Measurements from ENCODE around the gene NPEPL1.

- TF ChIP-seq TAF1 (IDR thresholded peaks at IDR 0.05; ENCODE audit: low read depth, low read length) (no peak), CHD7 (IDR thresholded peaks at IDR 0.05; ENCODE audit: insufficient replicate concordance, low read length) (no peak), CTCF (IDR thresholded peaks at IDR 0.05; ENCODE audit: control extremely low read depth in 1 of 3, insufficient read depth in 1 of 3, low read depth in 1 of 3, low read length in 3 of 3) (no peak), ATF2 (IDR thresholded peaks at IDR 0.05; ENCODE audit: low read length) (no peak), YY1 (IDR thresholded peaks at IDR 0.05; ENCODE audit: low read depth, low read length) (no peak), HDAC2 (IDR thresholded peaks at IDR 0.05; ENCODE audit: borderline replicate concordance in 1 of 2, low read depth in 2 of 2, low read length in 2 of 2) (no peak), RAD21 (IDR thresholded peaks at IDR 0.05 in 1 of 2, conservative IDR thresholded peaks at IDR 0.05 in 1 of 2; ENCODE audit: low read depth in 2 of 2, low read length in 2 of 2) (no peak), ZNF274 (IDR thresholded peaks at IDR 0.05; ENCODE audit: borderline replicate concordance, extremely low read depth, low read length) (no peak), TEAD4 (IDR thresholded peaks at IDR 0.05; ENCODE audit: low read depth, low read length) (no peak), POLR2A (IDR thresholded peaks at IDR 0.05; ENCODE audit: control extremely low read depth in 1 of 2, low read depth in 2 of 2, low read length in 2 of 2) (no peak; a peak in 1 of 3 replicates)
These were observed 43.1 kb upstream of the NPEPL1 start for GRCh38 chr20:58649288-58650180.

Measured in H1 (cell line).